SKM-1 (cell line): ENCODE data around the gene PI4KA.
"Not testable (repeated sequence)": the region's sequence is repeated elsewhere in the genome, so short reads cannot be mapped to it uniquely, and the experiment has no call there.

Experiments
- DNase-seq: peaks from one replicate; lab custom pipeline; 2025; ENCODE audit not compliant: unreplicated experiment; lab: John Stamatoyannopoulos, UW

PI4KA gene

DNA sequence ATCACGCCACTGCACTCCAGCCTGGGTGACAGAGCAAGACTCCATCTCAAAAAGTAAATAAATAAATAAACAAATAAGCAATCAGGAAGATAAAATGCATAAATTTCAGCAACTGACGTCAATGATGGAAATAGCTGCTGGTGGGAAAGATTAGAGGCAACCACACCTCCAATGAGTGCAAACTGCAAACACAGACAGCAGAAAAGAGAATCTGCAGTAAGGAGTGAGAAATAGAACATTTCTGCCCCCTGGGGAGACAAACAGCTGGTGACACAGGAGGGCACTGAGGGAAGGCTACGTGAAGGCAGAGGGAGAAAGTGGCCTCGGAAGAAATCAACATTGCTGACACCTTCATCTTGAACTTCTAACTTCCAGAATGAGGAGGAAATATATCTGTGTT lies 6.5 kb downstream of the PI4KA start:
- DNase-seq = no peak

GRCh38 chr22:20847318-20847822 lies 11.2 kb downstream of the PI4KA start:
- no peak for DNase-seq

GRCh38 chr22:20844055-20845037 lies 14.3 kb downstream of the PI4KA start:
- no peak for DNase-seq

GRCh38 chr22:20843501-20843900 lies 15.1 kb downstream of the PI4KA start:
- DNase-seq = no peak

GRCh38 chr22:20840646-20841371 lies 17.8 kb downstream of the PI4KA start:
- DNase-seq = no peak

- DNase-seq = no peak
Measured at GRCh38 chr22:20839837-20840645, 18.6 kb downstream of the PI4KA start.

- DNase-seq = not testable (repeated sequence)
Measured at GRCh38 chr22:20839354-20839753, 19.3 kb downstream of the PI4KA start.

DNA sequence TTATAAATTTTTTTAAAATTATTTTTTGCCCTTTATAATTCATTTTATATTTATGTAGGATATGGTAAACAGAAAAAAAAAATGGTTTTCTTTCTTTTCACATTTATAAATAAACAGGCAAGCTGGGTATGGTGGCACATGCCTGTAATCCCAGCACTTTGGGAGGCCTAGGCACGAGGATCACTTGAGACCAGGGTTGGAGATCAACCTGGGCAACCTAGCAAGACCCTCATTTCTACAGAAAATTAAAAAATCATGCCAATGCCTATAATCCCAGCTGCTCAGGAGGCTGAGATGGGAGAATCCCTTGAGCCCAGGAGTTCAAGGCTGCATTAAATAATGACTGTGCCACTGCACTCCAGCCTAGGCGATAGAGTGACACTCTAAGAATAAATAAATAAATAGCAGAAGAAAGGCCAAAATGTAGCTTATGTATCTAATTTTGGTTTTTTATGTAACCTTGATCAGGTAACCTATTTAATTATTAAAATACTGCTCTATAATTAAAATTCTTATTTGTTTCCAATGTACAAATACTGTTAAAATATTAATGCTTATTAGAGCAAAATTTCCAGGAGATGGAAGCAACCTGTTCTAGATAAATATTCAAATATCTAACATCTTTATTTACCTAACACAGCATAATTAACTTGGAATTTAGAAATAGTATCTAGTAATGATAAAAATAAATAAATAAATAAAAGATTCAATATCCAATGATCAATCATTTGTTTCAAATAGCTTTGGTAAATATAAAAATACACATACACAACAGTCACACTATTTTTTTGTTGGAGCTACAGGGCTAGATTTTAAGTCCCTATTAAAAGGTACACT lies 21.4 kb downstream of the PI4KA start:
- no peak for DNase-seq

GRCh38 chr22:20834725-20835124 lies 23.9 kb downstream of the PI4KA start:
- no peak for DNase-seq

DNA sequence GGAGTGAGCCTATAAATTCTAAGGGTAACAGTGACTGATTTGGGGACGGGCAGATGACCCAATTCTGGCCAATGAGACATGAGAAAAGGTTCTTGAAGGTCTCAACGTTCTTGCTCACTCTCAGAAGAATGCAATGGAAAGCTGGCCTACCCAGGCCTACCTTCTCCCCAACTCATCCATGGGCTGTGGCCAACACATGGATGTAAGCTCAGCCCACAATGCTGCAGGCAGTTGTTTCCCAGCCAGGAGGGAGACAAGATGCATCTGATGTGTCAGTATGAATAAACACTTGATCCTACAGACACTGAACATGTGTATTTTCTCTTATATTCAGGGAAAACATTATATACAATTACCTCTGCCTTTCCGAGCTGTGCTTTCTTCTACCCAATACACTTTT lies 24.4 kb downstream of the PI4KA start:
- no peak for DNase-seq

DNA sequence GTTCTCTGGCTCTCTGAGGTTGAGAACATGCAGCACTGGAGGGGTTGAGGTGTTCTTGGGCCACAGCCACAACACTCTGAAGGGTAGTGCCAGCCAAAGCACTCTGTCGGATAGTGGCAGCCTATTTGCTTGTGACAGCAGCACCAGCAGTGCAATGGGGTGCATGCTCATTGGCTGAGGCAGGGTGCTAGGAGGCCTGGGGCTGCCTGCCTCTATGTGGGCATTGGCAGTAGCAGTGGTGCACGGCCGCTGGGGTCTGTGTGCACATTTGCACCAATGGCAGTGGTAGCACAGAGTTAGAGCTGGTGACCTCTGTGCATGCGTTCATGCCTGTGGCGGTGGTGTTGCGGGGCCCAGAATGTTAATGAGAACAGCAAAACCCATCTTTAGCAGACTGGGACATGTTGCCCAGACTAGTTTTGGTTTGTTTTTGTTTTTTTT lies 25.4 kb downstream of the PI4KA start:
- DNase-seq = no peak

DNA sequence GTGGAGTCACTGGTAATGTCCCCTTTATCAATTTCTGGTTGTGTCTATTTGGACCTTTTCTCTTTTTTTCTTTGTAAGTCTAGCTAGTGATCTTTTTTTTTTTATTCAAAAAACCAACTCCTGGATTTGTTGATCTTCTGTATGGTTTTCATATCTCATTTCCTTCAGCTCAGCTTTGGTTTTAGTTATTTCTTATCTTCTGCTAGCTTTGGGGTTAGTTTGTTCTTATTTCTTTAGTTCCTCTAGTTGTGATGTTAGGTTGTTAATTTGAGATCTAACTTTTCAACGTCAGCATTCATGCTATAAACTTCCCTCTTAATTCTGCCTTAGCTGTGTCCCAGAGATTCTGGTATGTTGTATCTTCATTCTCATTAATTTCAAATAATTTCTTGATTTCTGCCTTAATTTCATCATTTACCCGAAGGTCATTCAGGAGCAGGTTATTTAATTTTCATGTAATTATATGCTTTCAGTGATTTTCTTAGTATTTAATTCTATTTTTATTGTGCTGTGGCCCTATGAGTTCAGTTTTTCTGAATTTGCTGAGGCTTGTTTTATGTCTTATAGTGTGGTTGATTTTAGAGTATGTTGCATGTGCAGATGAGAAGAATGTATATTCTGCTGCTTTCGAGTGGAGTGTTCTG lies 29.0 kb downstream of the PI4KA start:
- no peak for DNase-seq

GRCh38 chr22:20826373-20827152 lies 32.0 kb downstream of the PI4KA start:
- DNase-seq = not testable (repeated sequence)

DNA sequence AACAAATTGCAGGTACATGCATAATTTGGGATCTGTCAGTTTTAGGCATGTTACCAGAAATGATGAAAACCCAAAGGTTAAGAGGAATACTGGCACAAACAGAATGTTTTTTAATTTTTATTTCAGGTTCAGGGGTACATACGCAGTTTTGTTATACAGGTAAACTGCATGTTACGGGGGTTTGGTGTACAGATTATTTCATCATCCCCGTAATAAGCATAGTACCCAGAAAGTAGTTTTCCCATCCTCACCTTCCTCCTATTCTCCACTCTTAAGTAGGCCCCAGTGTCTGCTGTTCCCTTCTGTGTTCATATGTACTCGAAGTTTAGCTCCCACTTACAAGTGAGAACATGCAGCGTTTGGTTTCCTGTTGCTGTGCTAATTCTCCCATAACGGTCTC lies 33.0 kb downstream of the PI4KA start:
- DNase-seq = no peak

GRCh38 chr22:20825216-20825615 lies 33.4 kb downstream of the PI4KA start:
- not testable (repeated sequence) for DNase-seq

DNA sequence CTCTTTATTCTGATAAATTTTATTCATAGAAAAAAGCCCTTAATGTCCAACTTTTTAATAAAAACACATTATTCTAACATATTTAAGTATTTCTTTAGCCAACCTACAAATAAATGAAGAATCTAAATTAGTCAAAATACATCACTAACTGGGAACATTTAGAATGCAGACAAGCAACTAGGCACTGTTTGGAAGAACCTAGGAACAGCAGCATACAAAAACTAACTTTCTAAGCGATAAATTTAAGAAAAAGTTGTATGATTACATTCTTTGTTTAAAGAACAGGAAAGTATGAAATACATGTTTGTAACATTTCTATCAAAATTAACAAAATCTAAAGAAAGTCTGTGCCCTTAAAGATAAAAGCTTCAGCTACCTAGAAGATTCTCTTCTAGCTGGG lies 35.3 kb downstream of the PI4KA start:
- no peak for DNase-seq

DNA sequence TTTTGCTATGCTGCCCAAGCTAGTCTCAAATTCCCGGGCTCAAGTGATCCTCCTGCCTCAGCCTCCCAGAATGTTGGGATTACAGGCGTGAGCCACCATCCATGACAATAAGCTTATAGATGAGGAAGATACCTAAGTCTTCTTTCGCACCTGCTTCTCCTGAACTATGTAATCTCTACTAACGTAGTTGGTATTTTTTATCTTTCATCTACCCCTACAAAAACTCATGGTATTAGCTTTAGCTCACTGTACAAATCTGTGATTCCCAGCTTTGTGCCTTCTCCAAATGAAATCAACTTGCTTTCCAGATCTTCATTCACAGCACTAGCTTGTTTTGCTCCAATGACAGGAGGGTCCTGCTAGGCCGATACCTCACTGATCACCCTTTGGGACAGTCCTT lies 36.4 kb downstream of the PI4KA start:
- no peak for DNase-seq

- not testable (repeated sequence) for DNase-seq
Measured at GRCh38 chr22:20821717-20822239, 36.8 kb downstream of the PI4KA start.

DNA sequence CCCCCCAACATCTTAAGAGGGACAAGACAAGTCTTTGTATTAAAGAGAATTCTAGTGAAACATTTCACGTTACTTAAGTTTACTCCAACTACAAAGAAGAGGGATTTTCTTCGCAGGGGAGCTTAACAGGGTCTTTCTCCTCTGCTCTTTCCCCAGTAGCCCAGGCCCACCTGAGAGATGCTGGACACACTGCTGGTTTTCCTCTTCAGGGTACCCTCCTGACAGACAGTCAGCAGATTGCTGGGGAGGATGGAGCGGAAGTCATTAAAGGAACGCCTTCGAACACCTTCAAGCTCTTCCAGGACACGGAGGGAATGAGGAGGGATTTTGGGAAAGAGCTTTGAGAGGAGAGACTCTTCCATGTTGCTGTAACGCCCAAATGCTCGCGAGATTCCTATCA lies 39.1 kb downstream of the PI4KA start:
- DNase-seq = no peak
